HAP-1 (cell line): ENCODE results near the gene ADIPOQ.
"Not testable (repeated sequence)": the region's sequence is repeated elsewhere in the genome, so short reads cannot be mapped to it uniquely, and the experiment has no call there.

ENCODE experiments used
- DNase-seq, 2 experiments: peaks; one replicate each; pipeline ENCODE4 v3.0.0-alpha.2; 2016 to 2020; ENCODE audit warnings: low spot score in 2 of 2
- H3K27me3 ChIP-seq: fragments of 250-450 bp; sonication (Bioruptor Pico); 2 replicates; pipeline ENCODE4 v1.5.1; 2020; ENCODE audit warnings: low read depth, mild to moderate bottlenecking, moderate library complexity
- H3K36me3 ChIP-seq: fragments of 250-450 bp; sonication (Bioruptor Pico); replicated peaks from 2 replicates; pipeline ENCODE4 v1.5.1; 2020; ENCODE audit warnings: mild to moderate bottlenecking
- H3K4me1 ChIP-seq: fragments of 250-450 bp; sonication (Bioruptor Pico); 2 replicates; pipeline ENCODE4 v1.5.1; 2020; ENCODE audit warnings: mild to moderate bottlenecking
- H3K4me3 ChIP-seq: fragments of 250-450 bp; sonication (Bioruptor Pico); 2 replicates; pipeline ENCODE4 v1.5.1; 2020; ENCODE audit warnings: mild to moderate bottlenecking, moderate library complexity
- H3K9me3 ChIP-seq: fragments of 250-450 bp; sonication (Bioruptor Pico); 2 replicates; pipeline ENCODE4 v1.5.1; 2020; ENCODE audit warnings: mild to moderate bottlenecking, moderate library complexity
- in situ Hi-C: fragments of 300-500 bp; cut with MboI; formaldehyde crosslinking; loops from 3 replicates; pipeline ENCODE4 v1.14.3; 2020; ENCODE audit warnings: low sequenced_read_pairs, inconsistent platforms, mixed read lengths

Gene ADIPOQ

DNA sequence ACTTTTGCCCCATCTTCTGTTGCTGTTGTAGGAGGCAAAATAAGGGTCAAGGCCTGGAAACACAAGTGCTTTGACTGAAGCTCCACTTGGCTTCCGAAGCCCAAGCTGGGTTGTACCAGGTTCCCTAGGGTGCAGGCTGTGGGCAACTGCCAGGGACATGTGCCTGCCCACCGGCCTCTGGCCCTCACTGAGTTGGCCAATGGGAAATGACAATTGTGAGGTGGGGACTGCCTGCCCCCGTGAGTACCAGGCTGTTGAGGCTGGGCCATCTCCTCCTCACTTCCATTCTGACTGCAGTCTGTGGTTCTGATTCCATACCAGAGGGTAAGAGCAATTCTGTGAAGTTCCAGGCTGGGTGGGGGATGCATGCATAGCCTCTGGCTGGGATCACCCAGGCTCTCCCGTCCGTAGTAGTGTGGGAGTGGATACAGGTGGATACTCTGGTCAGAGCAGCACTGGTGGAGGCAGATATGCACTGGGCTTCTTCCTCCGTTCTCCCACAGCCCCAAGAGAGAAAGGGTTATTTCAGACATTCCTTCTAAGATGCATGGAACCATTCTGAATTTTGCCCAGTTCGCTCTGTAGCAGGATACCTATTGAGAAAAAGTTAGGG, at the start of gene ADIPOQ:
TSS of gene ADIPOQ (plus strand) at position 285 of the 613 bp plus-strand sequence. CDS start 10,349 bp downstream, outside the sequence.
- no peaks in the 10 kb centered on the region for H3K27me3 ChIP-seq
- DNase-seq = no peak
- in situ Hi-C loops = loop anchor here (25.0 kb wide), 2 partner anchors 295 to 845 kb away; partner anchors contain the start of gene RPL39L
- H3K9me3 ChIP-seq = no peaks in the 10 kb centered on the region
- no peaks in the 10 kb centered on the region for H3K36me3 ChIP-seq
- peaks cover 2% of the 10 kb centered on the region; the same call in 1 of the 2 replicates for H3K4me1 ChIP-seq
- H3K4me3 ChIP-seq = no peak within 1 kb of the TSS

DNA sequence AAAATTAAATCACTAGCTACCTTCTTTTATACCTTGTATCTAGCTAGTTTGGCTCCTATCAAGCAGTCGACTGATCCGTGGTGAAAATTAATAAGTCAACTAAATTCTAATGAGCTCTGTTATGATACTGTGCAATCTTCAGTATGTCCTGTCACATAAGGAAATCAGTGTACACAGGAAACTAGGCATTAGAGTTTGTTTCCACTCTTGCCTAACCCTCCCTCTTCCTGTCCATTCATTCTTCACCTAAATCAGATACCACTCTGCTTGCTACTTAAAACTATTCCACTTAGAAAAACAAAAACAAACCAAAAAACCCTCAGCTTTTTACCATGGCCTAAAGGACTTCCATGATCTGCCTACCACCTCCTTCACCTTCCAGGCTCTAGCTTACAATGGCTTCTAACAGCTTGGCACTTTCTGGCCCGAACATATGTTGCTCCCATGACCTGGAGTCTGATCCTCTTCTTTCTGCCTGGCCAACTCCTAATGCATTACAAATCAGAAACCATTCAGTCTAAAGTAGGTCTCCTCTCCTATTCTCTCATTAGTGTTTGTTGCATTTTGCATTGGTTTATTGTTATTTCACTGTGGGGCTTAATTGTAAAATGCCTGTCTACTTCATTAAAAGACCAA, 44.2 kb upstream of the ADIPOQ start:
- Histone ChIP-seq H3K36me3 (peaks cover 87% of the 10 kb centered on the region), H3K4me1 (no peaks in the 10 kb centered on the region), H3K4me3 (no peak overlapping the region), H3K27me3 (no peaks in the 10 kb centered on the region), H3K9me3 (no peaks in the 10 kb centered on the region)
- in situ Hi-C loops = no loop called here
- no peak for DNase-seq

DNA sequence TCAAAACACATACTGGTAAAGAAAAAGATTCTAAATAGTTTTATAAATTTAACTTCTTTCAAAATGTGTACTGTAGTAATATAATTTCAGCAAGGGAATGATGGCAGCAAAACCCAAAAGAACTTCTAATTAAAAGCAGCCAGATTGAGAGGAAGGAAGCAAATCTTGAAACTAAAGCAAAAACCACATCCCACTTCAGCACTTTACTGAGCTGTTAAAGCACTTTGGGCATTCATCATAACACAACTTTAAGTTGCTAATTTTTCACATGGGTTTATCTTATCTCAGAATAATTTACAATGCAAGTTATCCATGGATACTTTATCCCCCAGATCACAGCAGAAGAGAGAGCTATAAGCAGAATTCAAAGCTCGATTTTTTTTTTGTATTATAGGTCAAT, 42.2 kb upstream of the ADIPOQ start:
- in situ Hi-C loops = no loop called here
- Histone ChIP-seq H3K36me3 (peaks cover 82% of the 10 kb centered on the region), H3K9me3 (no peaks in the 10 kb centered on the region), H3K4me1 (no peaks in the 10 kb centered on the region), H3K27me3 (no peaks in the 10 kb centered on the region), H3K4me3 (no peak overlapping the region)
- DNase-seq = no peak

DNA sequence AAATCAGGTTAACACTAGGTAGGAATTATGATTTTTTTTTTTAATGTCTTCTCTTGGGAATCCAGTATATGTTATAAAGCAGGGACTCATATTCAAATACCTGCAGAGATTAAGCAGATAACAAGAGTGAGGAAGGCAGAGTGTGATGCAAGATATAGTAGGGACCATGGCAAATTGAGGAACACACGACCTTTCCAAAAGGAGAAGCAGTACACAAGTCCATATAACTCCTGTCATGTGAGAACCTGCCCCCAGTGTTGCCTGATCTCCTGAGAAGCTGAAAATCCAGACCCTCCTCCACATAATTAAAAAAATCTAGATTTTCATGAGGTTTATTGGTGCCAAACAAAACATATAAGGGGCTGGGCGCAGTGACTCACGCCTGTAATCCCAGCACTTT, 39.8 kb upstream of the ADIPOQ start:
- Histone ChIP-seq H3K9me3 (no peaks in the 10 kb centered on the region), H3K4me3 (no peak overlapping the region), H3K36me3 (peaks cover 60% of the 10 kb centered on the region), H3K4me1 (peaks cover 7% of the 10 kb centered on the region), H3K27me3 (no peaks in the 10 kb centered on the region)
- DNase-seq = no peak
- in situ Hi-C loops = no loop called here

DNA sequence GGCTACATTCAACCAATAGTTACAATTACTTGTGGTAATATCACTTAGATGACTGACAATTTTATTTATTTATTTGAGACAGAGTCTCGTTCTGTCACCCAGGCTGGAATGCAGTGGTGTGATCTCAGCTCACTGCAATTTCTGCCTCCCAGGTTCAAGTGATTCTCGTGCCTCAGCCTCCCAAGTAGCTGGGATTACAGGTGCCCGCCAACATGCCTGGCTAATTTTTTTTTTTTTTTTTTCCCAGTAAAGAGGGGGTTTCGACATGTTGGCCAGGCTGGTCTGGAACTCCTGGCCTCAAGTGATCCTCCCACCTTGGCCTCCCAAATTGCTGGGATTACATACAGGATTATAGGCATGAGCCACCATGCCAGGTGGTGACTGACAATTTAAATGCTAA, 39.1 kb upstream of the ADIPOQ start:
- H3K4me1 ChIP-seq, H3K4me3 ChIP-seq, in situ Hi-C loops, H3K27me3 ChIP-seq, DNase-seq, H3K9me3 ChIP-seq: not testable (repeated sequence)
- H3K36me3 ChIP-seq = peaks cover 53% of the 10 kb centered on the region

DNA sequence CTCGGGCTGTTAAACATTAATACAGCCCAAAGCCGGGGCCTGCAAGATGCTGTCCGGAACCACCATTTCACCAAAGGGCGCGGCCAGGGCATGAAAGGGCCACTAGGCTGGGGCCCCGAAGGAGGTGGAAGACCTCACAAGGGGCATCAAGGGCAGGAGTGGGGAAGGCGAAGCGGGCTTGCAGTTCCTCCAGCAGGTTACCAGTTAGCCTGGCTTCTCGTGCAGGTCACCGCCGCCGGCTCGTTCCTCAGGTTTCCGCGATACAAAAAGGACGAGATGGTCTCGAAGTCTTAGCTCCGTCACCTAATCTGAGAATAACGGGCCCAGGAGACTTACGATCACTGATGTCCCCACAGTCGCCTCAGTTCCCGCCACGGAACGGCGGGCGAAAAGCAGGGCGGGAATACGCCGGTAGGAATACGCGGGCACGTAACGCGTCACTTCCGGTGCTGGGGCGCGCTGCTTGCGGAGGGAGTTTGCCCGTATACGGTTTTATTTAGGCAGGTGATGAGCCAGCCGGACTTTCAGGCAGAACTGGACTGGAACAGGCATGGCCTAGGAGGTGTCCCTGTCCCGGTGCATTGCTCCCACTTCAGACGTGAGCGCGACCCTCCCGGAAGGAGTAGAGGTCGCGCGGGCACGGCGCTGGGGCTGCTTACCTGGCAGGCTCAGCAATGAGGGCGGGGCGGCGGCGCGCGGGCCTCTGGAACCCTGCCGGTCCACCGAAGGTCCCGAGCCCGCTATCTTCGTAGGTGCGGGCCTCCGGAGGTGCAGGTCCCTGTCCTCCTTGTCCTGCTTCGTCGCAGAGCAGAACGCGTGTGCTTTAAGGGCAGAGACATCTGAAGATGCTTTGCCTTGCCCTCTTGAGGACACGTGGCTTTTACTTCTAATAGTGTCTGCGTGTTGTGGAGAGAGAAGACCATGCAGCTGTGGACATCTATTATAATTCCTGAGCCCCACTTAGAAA, 36.1 kb upstream of the ADIPOQ start, which contains the start of gene RFC4:
TSS of gene RFC4 (minus strand) at position 394 of the 967 bp plus-strand sequence. CDS start 1,769 bp downstream, outside the sequence.
- peak; percentile 81 to 91 for DNase-seq
- Histone ChIP-seq H3K4me3 (peak within 1 kb of the TSS; percentile 71), H3K36me3 (peaks cover 24% of the 10 kb centered on the region), H3K27me3 (no peaks in the 10 kb centered on the region), H3K9me3 (no peaks in the 10 kb centered on the region), H3K4me1 (peaks cover 7% of the 10 kb centered on the region)
- in situ Hi-C loops = no loop called here

DNA sequence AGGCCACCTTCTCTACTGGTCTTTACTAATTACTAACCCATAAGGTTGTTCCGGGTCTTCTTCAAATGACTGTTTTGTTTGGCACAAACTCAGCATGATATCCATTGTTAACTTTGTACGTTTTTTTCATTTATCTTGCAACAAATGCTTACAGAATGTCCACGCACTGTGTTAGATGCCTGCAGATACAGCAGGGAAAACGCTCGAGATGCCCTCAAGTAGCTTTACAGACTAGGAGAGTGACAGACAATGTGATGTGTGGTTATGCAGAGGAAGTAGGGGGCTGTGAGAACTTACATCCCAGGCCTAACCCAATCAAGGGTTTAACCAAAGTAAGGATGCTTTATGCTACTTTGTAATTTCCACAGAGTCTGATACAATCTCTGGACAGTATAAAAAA, 35.3 kb upstream of the ADIPOQ start:
- DNase-seq = no peak
- in situ Hi-C loops = no loop called here
- Histone ChIP-seq H3K27me3 (no peaks in the 10 kb centered on the region), H3K9me3 (no peaks in the 10 kb centered on the region), H3K36me3 (peaks cover 23% of the 10 kb centered on the region), H3K4me1 (peaks cover 7% of the 10 kb centered on the region), H3K4me3 (peak overlapping the region; percentile 71)

DNA sequence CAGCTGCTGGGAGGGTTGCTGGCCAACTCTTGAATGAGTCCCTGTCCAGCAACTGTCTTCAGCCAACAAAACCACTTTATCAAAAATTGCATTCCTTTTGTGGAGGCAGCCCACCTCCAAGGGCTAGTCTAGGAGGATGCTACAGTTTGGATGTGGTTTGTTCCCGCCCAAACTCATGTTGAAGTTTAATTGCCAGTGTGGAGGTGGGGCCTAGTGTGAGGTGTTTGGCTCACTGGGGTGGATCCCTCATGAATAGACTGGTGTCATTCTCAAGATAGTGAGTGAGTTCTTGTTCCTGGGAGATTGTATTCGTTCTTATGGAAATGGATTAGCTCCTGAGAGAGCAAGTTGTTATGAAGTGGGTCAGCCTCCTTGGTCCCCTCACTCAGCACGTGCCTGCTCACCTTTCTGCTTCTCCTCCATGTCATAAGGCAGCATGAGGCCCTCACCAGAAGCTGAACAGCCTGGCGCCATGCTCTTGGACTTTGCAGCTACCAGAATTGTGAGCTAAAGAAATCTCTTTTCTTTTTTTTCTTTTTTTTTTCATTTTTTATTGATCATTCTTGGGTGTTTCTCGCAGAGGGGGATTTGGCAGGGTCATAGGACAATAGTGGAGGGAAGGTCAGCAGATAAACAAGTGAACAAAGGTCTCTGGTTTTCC, 32.0 kb upstream of the ADIPOQ start:
- no peak overlapping the region for H3K4me3 ChIP-seq
- no peak for DNase-seq
- no peaks in the 10 kb centered on the region; the same call in 1 of the 2 replicates for H3K36me3 ChIP-seq
- H3K27me3 ChIP-seq = no peaks in the 10 kb centered on the region
- H3K4me1 ChIP-seq = peaks cover 10% of the 10 kb centered on the region
- no peaks in the 10 kb centered on the region for H3K9me3 ChIP-seq
- in situ Hi-C loops = no loop called here

DNA sequence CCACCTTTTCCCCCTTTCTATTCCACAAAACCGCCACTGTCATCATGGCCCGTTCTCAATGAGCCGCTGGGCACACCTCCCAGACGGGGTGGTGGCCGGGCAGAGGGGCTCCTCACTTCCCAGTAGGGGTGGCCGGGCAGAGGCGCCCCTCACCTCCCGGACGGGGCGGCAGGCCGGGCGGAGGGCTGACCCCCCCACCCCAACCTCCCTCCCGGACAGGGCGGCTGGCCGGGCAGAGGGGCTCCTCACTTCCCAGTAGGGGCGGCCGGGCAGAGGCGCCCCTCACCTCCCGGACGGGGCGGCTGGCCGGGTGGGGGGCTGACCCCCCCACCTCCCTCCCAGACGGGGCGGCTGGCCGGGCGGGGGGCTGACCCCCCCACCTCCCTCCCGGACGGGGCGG, 31.2 kb upstream of the ADIPOQ start:
- H3K36me3 ChIP-seq, H3K9me3 ChIP-seq, H3K4me3 ChIP-seq, H3K27me3 ChIP-seq, DNase-seq, in situ Hi-C loops: not testable (repeated sequence)
- peaks cover 14% of the 10 kb centered on the region for H3K4me1 ChIP-seq

DNA sequence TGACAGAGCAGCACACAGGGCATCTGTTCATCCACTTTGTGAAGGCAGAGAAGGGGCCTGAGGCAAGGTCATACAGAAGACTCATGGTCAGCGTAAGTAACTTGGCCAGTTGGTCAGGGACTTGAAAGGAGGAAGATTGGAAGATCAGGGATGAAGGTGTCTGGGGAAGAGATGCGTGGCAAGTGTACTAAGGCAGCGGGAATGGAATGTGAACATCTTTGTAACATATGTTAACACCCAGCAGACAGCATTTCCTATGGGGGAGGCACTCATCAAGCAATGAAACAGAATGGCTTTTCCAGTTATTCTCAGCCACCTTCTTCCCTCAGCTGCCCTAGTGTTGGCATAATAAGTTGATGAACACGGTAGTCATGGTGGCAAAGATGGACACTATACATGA, 28.4 kb upstream of the ADIPOQ start:
- in situ Hi-C loops = no loop called here
- H3K4me1 ChIP-seq = peaks cover 7% of the 10 kb centered on the region

DNA sequence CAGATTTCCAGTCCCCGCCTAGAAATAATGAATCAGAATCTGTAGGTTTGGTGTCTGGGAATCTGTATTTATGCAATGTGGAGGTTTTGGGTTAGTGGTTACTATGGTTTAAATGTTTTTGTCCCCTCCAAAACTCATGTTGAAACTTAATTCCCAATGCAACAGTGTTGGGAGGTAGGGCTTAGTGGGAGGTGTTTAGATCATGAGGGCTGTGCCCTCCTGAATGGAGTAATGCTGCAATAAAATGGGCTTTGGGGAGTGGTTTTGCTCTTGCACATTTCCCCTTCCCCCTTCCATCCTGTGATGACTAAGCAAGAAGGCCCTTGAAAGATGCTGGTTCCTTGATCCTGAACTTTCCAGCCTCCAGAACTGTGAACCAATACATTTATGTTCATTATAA, 27.1 kb upstream of the ADIPOQ start:
- peak in 1 of 2 experiments; percentile 31 for DNase-seq
- no peak overlapping the region for H3K4me3 ChIP-seq
- no peaks in the 10 kb centered on the region for H3K9me3 ChIP-seq
- H3K27me3 ChIP-seq = no peaks in the 10 kb centered on the region
- peaks cover 7% of the 10 kb centered on the region for H3K4me1 ChIP-seq
- in situ Hi-C loops = no loop called here
- H3K36me3 ChIP-seq = no peaks in the 10 kb centered on the region; the same call in 1 of the 2 replicates

More for the DNA sequence above, 28.4 kb upstream of the ADIPOQ start:
- Histone ChIP-seq H3K4me3 (no peak overlapping the region), H3K27me3 (no peaks in the 10 kb centered on the region), H3K36me3 (no peaks in the 10 kb centered on the region; the same call in 1 of the 2 replicates), H3K9me3 (no peaks in the 10 kb centered on the region)
- DNase-seq = no peak

DNA sequence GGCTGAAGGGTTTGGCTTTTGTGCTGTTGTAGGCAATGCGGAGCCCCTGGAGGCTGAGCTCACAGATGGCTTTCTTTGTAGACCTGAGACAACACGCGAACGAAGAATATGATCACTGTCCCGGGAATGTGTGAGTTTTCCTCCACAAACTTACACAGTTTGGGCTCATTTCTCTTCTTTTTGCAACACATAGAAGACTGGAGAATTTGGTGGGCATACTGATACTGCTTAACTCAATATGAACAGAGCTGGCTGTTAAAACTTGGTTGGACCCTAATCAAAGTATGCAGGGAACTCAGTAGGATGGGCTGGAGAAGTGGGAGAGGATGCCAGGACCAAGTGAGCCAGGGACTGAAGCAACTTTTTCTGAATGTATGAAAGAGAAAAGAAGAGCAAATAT, 24.0 kb upstream of the ADIPOQ start:
- no peak for DNase-seq
- H3K9me3 ChIP-seq = no peaks in the 10 kb centered on the region
- no peaks in the 10 kb centered on the region; the same call in 1 of the 2 replicates for H3K36me3 ChIP-seq
- no peak overlapping the region for H3K4me3 ChIP-seq
- H3K27me3 ChIP-seq = no peaks in the 10 kb centered on the region
- in situ Hi-C loops = no loop called here
- H3K4me1 ChIP-seq = peaks cover 12% of the 10 kb centered on the region

DNA sequence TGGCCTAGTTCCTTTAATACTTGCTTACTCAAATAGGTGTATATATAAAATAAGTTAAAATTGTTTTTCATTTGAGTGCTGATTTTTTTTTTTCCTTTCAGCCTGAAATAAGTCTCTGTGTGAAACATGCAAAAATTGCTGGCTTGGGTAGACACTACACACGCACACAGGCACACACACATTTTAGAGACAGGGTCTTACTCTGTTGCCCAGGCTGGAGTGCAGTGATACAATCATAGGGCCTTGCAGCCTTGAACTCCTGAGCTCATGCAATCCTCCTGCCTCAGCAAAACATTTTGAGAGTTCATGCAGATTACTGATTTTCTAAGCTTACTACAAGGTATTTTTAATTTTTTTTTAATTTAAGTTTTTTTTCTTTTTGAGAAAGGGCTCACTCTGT, 23.6 kb upstream of the ADIPOQ start:
- H3K27me3 ChIP-seq = no peaks in the 10 kb centered on the region
- no peak for DNase-seq
- no peaks in the 10 kb centered on the region for H3K9me3 ChIP-seq
- peaks cover 14% of the 10 kb centered on the region for H3K4me1 ChIP-seq
- in situ Hi-C loops = no loop called here
- H3K4me3 ChIP-seq = no peak overlapping the region
- no peaks in the 10 kb centered on the region; the same call in 1 of the 2 replicates for H3K36me3 ChIP-seq
